Neural progenitor cell (in vitro differentiated cells): ENCODE measurements around the gene CDK9.

Source experiments
- CTCF ChIP-seq: fragments of 200-600 bp; sonication (generic); IDR thresholded peaks from 2 replicates; pipeline ENCODE4 v1.5.1; 2017; ENCODE audit warnings: antibody characterized with exemption, mild to moderate bottlenecking
- EZH2phosphoT487 ChIP-seq: fragments of 200-600 bp; sonication (generic); IDR thresholded peaks from 2 replicates; pipeline ENCODE4 v1.6.1; 2017; ENCODE audit warnings: antibody characterized with exemption

GRCh38 chr9:127802576-127803443 is 17.0 kb downstream of the CDK9 start, which contains the start of gene FPGS:
- TF ChIP-seq CTCF (no peak), EZH2phosphoT487 (no peak)
